Karpas-422 (cell line): ENCODE measurements around the gene CEP104. TPM values are rescaled to one million over a fixed set of nuclear protein-coding genes. Genes with fewer than 3 reads are reported as not detected.
A peak's percentile ranks its signal among the peaks of the same experiment; 100 is the strongest.

Source experiments
- DNase-seq: peaks from one replicate; pipeline ENCODE4 v3.0.0-alpha.2; 2015
- H2AFZ ChIP-seq: fragments of 200-600 bp; sonication (generic); 2 replicates; pipeline ENCODE4 v1.6.1; 2014; ENCODE audit warnings: antibody characterized with exemption, low read length, mixed read lengths
- H3K27ac ChIP-seq: fragments of 200-600 bp; sonication (generic); 2 replicates; pipeline ENCODE4 v1.5.1; 2014; ENCODE audit warnings: mild to moderate bottlenecking, low read length, moderate library complexity
- H3K27me3 ChIP-seq: fragments of 200-600 bp; sonication (generic); 2 replicates; pipeline ENCODE4 v1.6.1; 2014; ENCODE audit warnings: low read length, mixed read lengths
- H3K36me3 ChIP-seq: fragments of 200-600 bp; sonication (generic); 2 replicates; pipeline ENCODE4 v1.6.1; 2014; ENCODE audit warnings: low read length, mixed read lengths; ENCODE audit not compliant: insufficient read depth
- H3K4me1 ChIP-seq: fragments of 200-600 bp; sonication (generic); 2 replicates; pipeline ENCODE4 v1.6.1; 2014; ENCODE audit warnings: mild to moderate bottlenecking, low read length, mixed read lengths
- H3K4me2 ChIP-seq: fragments of 200-600 bp; sonication (generic); 2 replicates; pipeline ENCODE4 v1.6.1; 2014; ENCODE audit warnings: low read length, low read depth, mild to moderate bottlenecking; ENCODE audit not compliant: poor library complexity, severe bottlenecking
- H3K4me3 ChIP-seq: fragments of 200-600 bp; sonication (generic); 2 replicates; pipeline ENCODE4 v1.5.1; 2014; ENCODE audit warnings: mild to moderate bottlenecking, antibody characterized with exemption, low read length, mixed read lengths
- H3K79me2 ChIP-seq: fragments of 200-600 bp; sonication (generic); 2 replicates; pipeline ENCODE4 v1.6.1; 2014; ENCODE audit warnings: mild to moderate bottlenecking, low read length, mixed read lengths
- H3K9ac ChIP-seq: fragments of 200-600 bp; sonication (generic); 2 replicates; pipeline ENCODE4 v1.6.0; 2014; ENCODE audit warnings: low read length
- H3K9me2 ChIP-seq: fragments of 200-600 bp; sonication (generic), shearing (Covaris generic); replicated peaks from 2 replicates; pipeline ENCODE4 v1.6.0; 2014; ENCODE audit warnings: mild to moderate bottlenecking, low read length, moderate library complexity; ENCODE audit not compliant: insufficient read depth
- H3K9me3 ChIP-seq: fragments of 300-700, 200-600 bp; sonication (generic); 2 replicates; pipeline ENCODE4 v1.6.1; 2014; ENCODE audit warnings: low read length, mixed read lengths
- H4K20me1 ChIP-seq: fragments of 200-600 bp; sonication (generic); 2 replicates; pipeline ENCODE4 v1.6.1; 2014; ENCODE audit warnings: mild to moderate bottlenecking, antibody characterized with exemption, low read length, low read depth; ENCODE audit not compliant: insufficient read depth
- total RNA-seq: library from RNA; depleted of rRNA; stranded (reverse); fragments of >200 nt; shearing (Covaris generic); gene quantifications from 2 replicates; pipeline ENCODE4 v1.2.3, GENCODE V29; 2014; ENCODE audit warnings: low replicate concordance

The CEP104 gene
- total RNA-seq, 1 experiment from 2014 or later, result 19.9 TPM

- Histone ChIP-seq H3K4me2 (no peak overlapping the region), H3K36me3 (peaks cover 8% of the 10 kb centered on the region), H3K27me3 (no peaks in the 10 kb centered on the region), H3K4me1 (no peaks in the 10 kb centered on the region), H3K9ac (no peak overlapping the region), H3K27ac (no peak overlapping the region), H2AFZ (no peak overlapping the region), H3K4me3 (no peak overlapping the region), H4K20me1 (no peaks in the 10 kb centered on the region), H3K9me3 (no peaks in the 10 kb centered on the region), H3K9me2 (no peaks in the 10 kb centered on the region), H3K79me2 (0 out of 2 replicates have a peak, but pooled peaks cover 4% of the 10 kb centered on the region)
- DNase-seq, result peak; percentile 46
Observed at GRCh38 chr1:3869751-3870301, 12.8 kb upstream of the CEP104 start.

- H3K9ac ChIP-seq, result no peak overlapping the region
- no peaks in the 10 kb centered on the region for H4K20me1 ChIP-seq
- no peak for DNase-seq
- no peak overlapping the region for H2AFZ ChIP-seq
- H3K9me3 ChIP-seq, result no peaks in the 10 kb centered on the region
- no peak overlapping the region for H3K4me2 ChIP-seq
- peaks cover 7% of the 10 kb centered on the region; the same call in 1 of the 2 replicates for H3K79me2 ChIP-seq
- H3K27ac ChIP-seq, result no peak overlapping the region
- H3K27me3 ChIP-seq, result no peaks in the 10 kb centered on the region
- H3K4me3 ChIP-seq, result no peak overlapping the region
- no peaks in the 10 kb centered on the region for H3K4me1 ChIP-seq
- H3K9me2 ChIP-seq, result no peaks in the 10 kb centered on the region
- peaks cover 5% of the 10 kb centered on the region for H3K36me3 ChIP-seq
Observed at GRCh38 chr1:3868464-3869006, 11.5 kb upstream of the CEP104 start.

DNA sequence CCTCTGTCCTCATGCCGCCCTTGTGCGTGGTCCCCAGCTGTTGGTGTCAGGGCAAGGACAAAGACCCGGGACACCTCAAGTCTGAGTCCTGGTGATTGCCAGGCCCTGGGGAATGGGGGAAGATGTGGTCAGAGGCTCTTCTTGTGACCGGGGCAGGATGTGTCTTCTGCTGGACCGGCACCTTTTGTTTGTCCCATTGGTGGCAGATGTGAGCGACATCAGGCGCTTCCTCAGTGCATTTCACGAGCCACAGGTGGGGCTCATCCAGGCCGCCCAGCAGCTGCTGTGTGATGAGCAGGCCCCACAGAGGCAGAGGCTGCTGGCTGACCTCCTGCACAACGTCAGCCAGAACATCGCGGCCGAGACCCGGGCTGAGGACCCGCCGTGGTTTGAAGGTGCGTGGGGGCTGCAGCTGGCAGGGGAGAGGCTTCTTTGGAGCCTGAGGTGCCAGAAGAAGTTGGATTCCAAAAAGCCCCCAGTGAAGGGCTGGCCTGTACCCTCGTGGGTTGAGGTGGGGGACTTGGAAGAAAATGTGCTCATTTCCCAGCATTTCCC is 8.7 kb upstream of the CEP104 start:
- H3K4me1 ChIP-seq, result no peaks in the 10 kb centered on the region
- no peak overlapping the region for H3K27ac ChIP-seq
- no peaks in the 10 kb centered on the region for H4K20me1 ChIP-seq
- no peaks in the 10 kb centered on the region for H3K9me2 ChIP-seq
- H3K79me2 ChIP-seq, result peaks cover 29% of the 10 kb centered on the region; the same call in 1 of the 2 replicates
- no peak for DNase-seq
- H3K4me2 ChIP-seq, result no peak overlapping the region
- no peak overlapping the region for H3K4me3 ChIP-seq
- H3K36me3 ChIP-seq, result peaks cover 5% of the 10 kb centered on the region
- H2AFZ ChIP-seq, result no peak overlapping the region
- no peak overlapping the region for H3K9ac ChIP-seq
- no peaks in the 10 kb centered on the region for H3K9me3 ChIP-seq
- H3K27me3 ChIP-seq, result no peaks in the 10 kb centered on the region

DNA sequence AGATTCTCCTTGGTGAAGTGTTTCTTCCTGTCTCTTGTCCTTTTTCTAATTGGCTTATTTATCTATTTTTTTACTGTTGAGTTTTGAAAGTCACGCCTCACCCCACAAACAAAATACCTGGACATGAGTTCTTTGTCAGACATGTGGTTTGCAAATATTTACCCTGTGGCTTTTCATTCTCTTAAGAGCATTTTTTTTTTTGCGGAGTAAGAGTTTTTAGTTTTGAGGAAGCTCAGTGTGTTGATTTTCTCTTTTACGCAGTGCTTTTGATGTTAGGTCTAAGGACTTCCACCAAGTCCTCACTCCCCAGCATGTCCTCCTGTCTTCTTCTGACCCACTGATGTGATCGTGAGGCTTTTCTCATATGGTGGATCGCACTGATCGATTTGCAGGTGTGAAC is 7.9 kb upstream of the CEP104 start:
- Histone ChIP-seq H3K36me3 (peaks cover 5% of the 10 kb centered on the region), H2AFZ (no peak overlapping the region), H3K4me3 (no peak overlapping the region), H3K27me3 (no peaks in the 10 kb centered on the region), H3K4me1 (no peaks in the 10 kb centered on the region), H3K27ac (no peak overlapping the region), H3K9ac (no peak overlapping the region), H3K9me3 (no peaks in the 10 kb centered on the region), H4K20me1 (no peaks in the 10 kb centered on the region), H3K79me2 (peaks cover 36% of the 10 kb centered on the region), H3K9me2 (no peaks in the 10 kb centered on the region), H3K4me2 (no peak overlapping the region)
- DNase-seq, result no peak

- Histone ChIP-seq H2AFZ (no peak overlapping the region), H3K27ac (no peak overlapping the region), H4K20me1 (no peaks in the 10 kb centered on the region), H3K36me3 (peaks cover 5% of the 10 kb centered on the region), H3K4me3 (no peak overlapping the region), H3K27me3 (no peaks in the 10 kb centered on the region), H3K79me2 (peaks cover 51% of the 10 kb centered on the region), H3K9ac (no peak overlapping the region), H3K9me3 (no peaks in the 10 kb centered on the region), H3K4me2 (no peak overlapping the region), H3K9me2 (no peaks in the 10 kb centered on the region), H3K4me1 (peaks cover 5% of the 10 kb centered on the region)
- no peak for DNase-seq
Observed at GRCh38 chr1:3863231-3863935, 6.4 kb upstream of the CEP104 start.

- peaks cover 82% of the 10 kb centered on the region for H3K79me2 ChIP-seq
- no peaks in the 10 kb centered on the region for H4K20me1 ChIP-seq
- peak overlapping the region; percentile 76 for H3K9ac ChIP-seq
- peak overlapping the region; percentile 91 for H3K4me2 ChIP-seq
- peak; percentile 50 for DNase-seq
- peaks cover 20% of the 10 kb centered on the region for H3K4me1 ChIP-seq
- H2AFZ ChIP-seq, result no peak overlapping the region
- no peaks in the 10 kb centered on the region for H3K27me3 ChIP-seq
- H3K27ac ChIP-seq, result peak overlapping the region; percentile 80; the same call in 1 of the 2 replicates
- no peaks in the 10 kb centered on the region for H3K9me3 ChIP-seq
- H3K36me3 ChIP-seq, result no peaks in the 10 kb centered on the region
- H3K4me3 ChIP-seq, result peak overlapping the region; percentile 88
- H3K9me2 ChIP-seq, result no peaks in the 10 kb centered on the region
Observed at GRCh38 chr1:3858231-3858981, 1.4 kb upstream of the CEP104 start.

- Histone ChIP-seq H3K4me1 (peaks cover 20% of the 10 kb centered on the region), H3K4me2 (peak overlapping the region; percentile 91), H2AFZ (peak overlapping the region; percentile 88), H3K79me2 (peaks cover 85% of the 10 kb centered on the region), H3K9me3 (no peaks in the 10 kb centered on the region), H4K20me1 (no peaks in the 10 kb centered on the region), H3K9me2 (no peaks in the 10 kb centered on the region), H3K27ac (peak overlapping the region; percentile 80), H3K36me3 (no peaks in the 10 kb centered on the region), H3K27me3 (no peaks in the 10 kb centered on the region), H3K9ac (peak overlapping the region; percentile 76), H3K4me3 (peak overlapping the region; percentile 88)
- DNase-seq, result no peak
Observed at GRCh38 chr1:3857791-3858129, 749 bp upstream of the CEP104 start.
